B cell (primary cell): ENCODE results near the gene PHLDB2. TPM values are rescaled to one million over a fixed set of nuclear protein-coding genes. Genes with fewer than 3 reads are reported as not detected.

Experiments used
- ATAC-seq: fragments of 200-7000 bp; cut with Tn5 transposase; one replicate; pipeline ENCODE4 v1.10.0; 2021; ENCODE audit warnings: low read depth, mild to moderate bottlenecking, moderate number of reproducible peaks, moderate library complexity
- CTCF ChIA-PET: fragments of 350-600 bp; sonication (Branson Sonifier 250); formaldehyde crosslinking; loops from one replicate; lab custom pipeline; 2021; ENCODE audit warnings: antibody characterized with exemption, inconsistent platforms; lab: Charles Lee
- POLR2A ChIA-PET: fragments of 350-600 bp; sonication (Branson Sonifier 250); formaldehyde crosslinking; loops from one replicate; lab custom pipeline; 2021; ENCODE audit warnings: antibody characterized with exemption; lab: Charles Lee
- DNase-seq: peaks from one replicate; pipeline ENCODE4 v3.0.0; 2013
- H2AFZ ChIP-seq: 2 replicates; pipeline ENCODE4 v1.6.1; 2012; ENCODE audit warnings: mild to moderate bottlenecking, low read depth, low read length; ENCODE audit not compliant: insufficient read depth, poor library complexity, severe bottlenecking
- H3K27ac ChIP-seq, 2 donors: 1 replicate in 1 of 2; 2 replicates in 1 of 2; pipeline ENCODE4 v1.5.1; 2012 to 2013; ENCODE audit warnings: low read length in 2 of 2, mild to moderate bottlenecking in 2 of 2, moderate library complexity in 1 of 2
- H3K27me3 ChIP-seq, 4 experiments: fragments of 200-600 bp in 1 of 4; sonication (generic) in 1 of 4; replicated peaks in 1 of 4; 1 replicate in 2 of 4; 2 replicates in 2 of 4; pipeline versions ENCODE4 v1.6.1 to v1.7.0; 2013 to 2016; ENCODE audit warnings: low read length in 3 of 4, mild to moderate bottlenecking in 2 of 4, mixed read lengths in 1 of 4, moderate library complexity in 1 of 4; ENCODE audit not compliant: insufficient read depth in 4 of 4, control insufficient read depth in 3 of 4; ENCODE audit errors: control extremely low read depth in 1 of 4
- H3K36me3 ChIP-seq, 2 experiments: replicated peaks in 1 of 2; 1 replicate in 1 of 2; 2 replicates in 1 of 2; pipeline versions ENCODE4 v1.6.1 to v1.7.1; 2013; ENCODE audit warnings: low read length in 1 of 2; ENCODE audit not compliant: insufficient read depth in 2 of 2, control insufficient read depth in 1 of 2; ENCODE audit errors: control extremely low read depth in 1 of 2, extremely low read depth in 1 of 2
- H3K4me1 ChIP-seq, 2 donors: fragments of 200-600 bp in 1 of 2; sonication (generic) in 1 of 2; 1 replicate in 1 of 2; 2 replicates in 1 of 2; pipeline versions ENCODE4 v1.5.1 to v1.6.1; 2013 to 2017; ENCODE audit warnings: low read length in 2 of 2; ENCODE audit not compliant: control insufficient read depth in 2 of 2, insufficient read depth in 2 of 2
- H3K4me2 ChIP-seq: replicated peaks from 2 replicates; pipeline ENCODE3; 2012; ENCODE audit warnings: mild to moderate bottlenecking, low read depth, low read length; ENCODE audit not compliant: poor library complexity, severe bottlenecking
- H3K4me3 ChIP-seq, 5 experiments: fragments of 200-600 bp in 1 of 5; sonication (generic) in 1 of 5; 1 replicate in 3 of 5; 2 replicates in 2 of 5; pipeline versions ENCODE4 v1.5.1 to v1.7.0; 2011 to 2016; ENCODE audit warnings: low read length in 4 of 5, mild to moderate bottlenecking in 4 of 5, low read depth in 2 of 5, control low read depth in 1 of 5, moderate library complexity in 1 of 5; ENCODE audit not compliant: insufficient read depth in 1 of 5; ENCODE audit errors: control extremely low read depth in 1 of 5, extremely low read depth in 1 of 5
- H3K79me2 ChIP-seq: fragments of 200-600 bp; sonication (generic); one replicate; pipeline ENCODE4 v1.6.0; 2016; ENCODE audit warnings: low read length; ENCODE audit not compliant: control insufficient read depth, insufficient read depth
- H3K9ac ChIP-seq: fragments of 200-600 bp; sonication (generic); 2 replicates; pipeline ENCODE4 v1.6.1; 2017; ENCODE audit warnings: mild to moderate bottlenecking, low read length, moderate library complexity
- H3K9me3 ChIP-seq, 3 donors: one replicate each; pipeline versions ENCODE4 v1.6.1 to v1.7.1; 2013; ENCODE audit warnings: low read length in 2 of 3; ENCODE audit not compliant: control insufficient read depth in 2 of 3, insufficient read depth in 1 of 3; ENCODE audit errors: control extremely low read depth in 1 of 3
- H4K20me1 ChIP-seq: 2 replicates; pipeline ENCODE4 v1.6.0; 2012; ENCODE audit warnings: mild to moderate bottlenecking, low read length; ENCODE audit not compliant: insufficient read depth, control insufficient read depth, poor library complexity, severe bottlenecking
- H3K27ac Mint-ChIP-seq: one replicate; pipeline ENCODE4 v1.8.0; 2021; ENCODE audit warnings: mixed read lengths
- H3K27me3 Mint-ChIP-seq: one replicate; pipeline ENCODE4 v1.8.0; 2021; ENCODE audit warnings: mixed read lengths
- H3K4me1 Mint-ChIP-seq: one replicate; pipeline ENCODE4 v1.8.0; 2021; ENCODE audit warnings: mixed read lengths
- H3K4me3 Mint-ChIP-seq: one replicate; pipeline ENCODE4 v1.8.0; 2021; ENCODE audit warnings: mixed read lengths
- H3K9me3 Mint-ChIP-seq: one replicate; pipeline ENCODE4 v1.8.0; 2022; ENCODE audit warnings: mixed read lengths; ENCODE audit not compliant: insufficient read depth
- CTCF ChIP-seq: fragments of 200-600 bp; IDR thresholded peaks from one replicate; pipeline ENCODE4 v1.8.0; 2022; ENCODE audit warnings: antibody characterized with exemption, mild to moderate bottlenecking
- EZH2 ChIP-seq: IDR thresholded peaks from 2 replicates; pipeline ENCODE4 v1.6.1; 2012; ENCODE audit warnings: borderline replicate concordance, low read depth, mild to moderate bottlenecking, moderate library complexity, low read length; ENCODE audit not compliant: insufficient read depth, poor library complexity, severe bottlenecking
- whole genome bisulfite sequencing: methylation state at CpG from one replicate; pipeline ENCODE4 v1.1.5; 2013; ENCODE audit warnings: missing lambda C conversion rate; ENCODE audit not compliant: insufficient coverage; 5-methylcytosine and 5-hydroxymethylcytosine counted together
- intact Hi-C: fragments of 100-400 bp; cut with micrococcal nuclease; formaldehyde crosslinking; loops from one replicate; pipeline ENCODE4 v1.10.0; 2022
- polyA plus RNA-seq: library from polyadenylated mRNA; depleted of rRNA; stranded (reverse); fragments of >200 nt; gene quantifications from 2 replicates; pipeline ENCODE4 v1.2.3, GENCODE V29; 2012
- total RNA-seq, 2 donors: library from RNA; stranded (reverse); fragments of 120-200 nt in 1 of 2; gene quantifications; 1 replicate in 1 of 2; 2 replicates in 1 of 2; pipeline versions ENCODE4 v1.2.3 to v1.2.4, GENCODE V29; 2013 to 2022

Gene PHLDB2
- total and polyA plus RNA-seq, 2 donors (not counting 1 experiment from before 2014, with no cell fraction given): 1.3 to 6.3 TPM

GRCh38 chr3:111919370-111920065 lies 60.5 kb downstream of the PHLDB2 start:
- Histone ChIP-seq H4K20me1 (no peaks in the 10 kb centered on the region), H3K4me3 (no peak overlapping the region), H2AFZ (no peak overlapping the region), H3K27me3 (no peaks in the 10 kb centered on the region), H3K4me1 (no peaks in the 10 kb centered on the region), H3K79me2 (no peaks in the 10 kb centered on the region), H3K27ac (no peak overlapping the region), H3K4me2 (no peak overlapping the region), H3K9ac (no peak overlapping the region), H3K9me3 (no peaks in the 10 kb centered on the region), H3K36me3 (peaks cover 4 to 5% of the 10 kb centered on the region in 2 experiments)
- ChIA-PET CTCF (no interaction called here), POLR2A (no interaction called here)
- intact Hi-C loops: no loop called here
- WGBS: 81% methylated on average over 5 of the region's 9 CpGs
- H3K4me1 Mint-ChIP-seq: no peaks in the 10 kb centered on the region
- ATAC-seq (no peak), DNase-seq (no peak)
- no peaks in the 10 kb centered on the region for H3K27me3 Mint-ChIP-seq
- no peak for TF ChIP-seq EZH2
- TF ChIP-seq CTCF: no peak
- H3K4me3 Mint-ChIP-seq: no peak overlapping the region
- H3K9me3 Mint-ChIP-seq: no peaks in the 10 kb centered on the region
- H3K27ac Mint-ChIP-seq: no peak overlapping the region

GRCh38 chr3:111921181-111921580 lies 62.1 kb downstream of the PHLDB2 start:
- Histone ChIP-seq H3K4me3 (no peak overlapping the region), H3K27ac (no peak overlapping the region), H2AFZ (no peak overlapping the region), H3K9me3 (no peaks in the 10 kb centered on the region), H3K27me3 (no peaks in the 10 kb centered on the region), H3K4me1 (no peaks in the 10 kb centered on the region), H3K36me3 (peaks cover 3 to 5% of the 10 kb centered on the region in 2 experiments), H4K20me1 (no peaks in the 10 kb centered on the region), H3K4me2 (no peak overlapping the region), H3K79me2 (no peaks in the 10 kb centered on the region), H3K9ac (no peak overlapping the region)
- ChIA-PET CTCF (no interaction called here), POLR2A (no interaction called here)
- intact Hi-C loops: no loop called here
- Mint-ChIP-seq H3K4me1 (no peaks in the 10 kb centered on the region), H3K4me3 (no peak overlapping the region), H3K27ac (no peak overlapping the region), H3K27me3 (no peaks in the 10 kb centered on the region), H3K9me3 (no peaks in the 10 kb centered on the region)
- DNase-seq: no peak
- no CpG with 5 or more reads among the region's 1 CpG for WGBS
- TF ChIP-seq EZH2: no peak
- TF ChIP-seq CTCF: no peak
- ATAC-seq: no peak
